Measurements from ENCODE around the gene SLC35A2.

- TF ChIP-seq CTCF (IDR thresholded peaks at IDR 0.05) (no peak), POLR2A (IDR thresholded peaks at IDR 0.05) (no peak)
Measured at GRCh38 chrX:48901069-48901468, 10.4 kb downstream of the SLC35A2 start.
